ENCODE results near the gene MTLN.
"Not testable (repeated sequence)": the region's sequence is repeated elsewhere in the genome, so short reads cannot be mapped to it uniquely, and the experiment has no call there.

The MTLN gene

DNA sequence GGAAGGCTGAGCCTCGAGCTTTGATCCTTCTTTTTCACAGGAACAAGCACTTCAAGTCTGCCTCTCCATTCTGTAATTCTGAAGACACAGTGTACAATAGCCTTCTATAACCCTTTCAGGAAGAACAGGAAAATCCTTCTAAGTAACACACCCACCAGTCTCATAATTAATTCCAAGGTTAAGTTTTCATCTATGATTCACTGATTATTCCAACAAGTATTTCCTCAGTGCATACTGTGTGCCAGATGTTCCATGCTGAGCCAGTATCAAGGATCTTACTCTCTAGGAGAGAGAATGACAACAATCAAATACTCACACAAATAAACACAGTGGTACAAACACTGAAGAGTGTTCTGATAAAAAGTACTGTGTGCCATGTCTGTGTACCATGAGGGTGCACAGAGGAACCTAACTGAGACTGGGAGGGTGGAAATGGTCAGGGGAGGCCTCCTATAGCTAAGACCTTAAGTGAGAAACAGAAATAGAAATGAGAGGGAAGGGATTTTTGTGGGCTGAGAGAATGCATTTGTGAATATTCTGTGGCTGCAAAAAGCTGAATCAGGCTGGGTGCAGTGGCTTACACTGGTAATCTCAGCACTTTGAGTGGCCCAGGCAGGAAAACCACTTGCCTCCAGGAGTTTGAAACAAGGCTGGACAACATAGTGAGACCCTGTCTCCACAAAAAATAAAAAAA, 7.3 kb upstream of the MTLN start:
- Histone ChIP-seq H3K4me1 (ENCODE audit: control insufficient read depth, insufficient read depth, low read length, unreplicated experiment) (no peaks in the 10 kb centered on the region), H2AFZ (ENCODE audit: low read length, unreplicated experiment) (no peak overlapping the region), H3K27ac (ENCODE audit: low read depth, low read length) (no peak overlapping the region), H3K79me2 (ENCODE audit: control insufficient read depth, insufficient read depth, low read length, unreplicated experiment) (no peaks in the 10 kb centered on the region), H3K27me3 (ENCODE audit: insufficient read depth, low read length) (peaks cover 59% of the 10 kb centered on the region), H3K36me3 (ENCODE audit: insufficient read depth, low read length) (no peaks in the 10 kb centered on the region), H3K4me3 (ENCODE audit: low read depth, low read length) (no peak overlapping the region)

DNA sequence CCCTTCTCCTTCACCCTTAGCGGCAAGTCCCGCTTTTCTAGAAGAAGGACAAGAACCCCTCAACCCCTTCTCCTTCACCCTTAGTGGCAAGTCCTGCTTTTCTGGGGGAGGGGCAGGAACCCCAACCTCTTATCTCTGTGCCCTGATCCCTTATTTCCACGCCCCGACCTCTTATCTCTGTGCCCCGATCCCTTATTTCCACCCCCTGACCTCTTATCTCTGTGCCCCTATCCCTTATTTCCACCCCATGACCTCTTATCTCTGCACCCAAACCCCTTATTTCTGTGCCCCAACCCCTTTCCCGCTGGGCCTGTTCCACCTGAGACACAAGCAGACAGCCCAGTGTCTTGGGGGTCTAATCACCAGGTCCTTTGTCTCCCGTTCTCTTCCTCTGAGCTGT, 6.5 kb upstream of the MTLN start:
- not testable (repeated sequence) for H3K27ac ChIP-seq (ENCODE audit: low read depth, low read length); H3K4me1 ChIP-seq (ENCODE audit: control insufficient read depth, insufficient read depth, low read length, unreplicated experiment); H2AFZ ChIP-seq (ENCODE audit: low read length, unreplicated experiment); H3K79me2 ChIP-seq (ENCODE audit: control insufficient read depth, insufficient read depth, low read length, unreplicated experiment); H3K4me3 ChIP-seq (ENCODE audit: low read depth, low read length); H3K36me3 ChIP-seq (ENCODE audit: insufficient read depth, low read length)
- peaks cover 53% of the 10 kb centered on the region for H3K27me3 ChIP-seq (ENCODE audit: insufficient read depth, low read length)

DNA sequence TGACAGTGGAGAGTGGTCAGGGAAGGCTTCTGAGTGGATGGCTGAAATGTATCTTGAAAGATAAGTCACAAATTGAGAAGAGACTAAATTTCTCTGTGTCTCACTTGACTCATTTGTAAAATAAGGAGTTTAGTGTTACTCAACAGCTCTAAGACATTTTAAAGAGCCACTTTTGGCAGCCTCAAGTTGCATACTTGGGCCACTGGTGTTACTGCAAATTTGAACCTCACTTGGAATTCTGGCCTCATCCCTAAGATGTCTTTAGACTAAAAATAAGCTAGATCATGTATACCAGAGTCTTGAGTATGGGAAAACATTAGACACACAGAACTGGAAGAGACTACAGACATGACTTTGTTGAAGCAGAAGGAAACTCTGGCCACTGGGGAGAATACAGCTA, 4.5 kb upstream of the MTLN start:
- Histone ChIP-seq H3K79me2 (ENCODE audit: control insufficient read depth, insufficient read depth, low read length, unreplicated experiment) (peaks cover 8% of the 10 kb centered on the region), H3K27me3 (ENCODE audit: insufficient read depth, low read length) (peaks cover 35% of the 10 kb centered on the region), H3K4me3 (ENCODE audit: low read depth, low read length) (no peak overlapping the region), H2AFZ (ENCODE audit: low read length, unreplicated experiment) (no peak overlapping the region), H3K27ac (ENCODE audit: low read depth, low read length) (no peak overlapping the region), H3K4me1 (ENCODE audit: control insufficient read depth, insufficient read depth, low read length, unreplicated experiment) (no peaks in the 10 kb centered on the region), H3K36me3 (ENCODE audit: insufficient read depth, low read length) (no peaks in the 10 kb centered on the region)

DNA sequence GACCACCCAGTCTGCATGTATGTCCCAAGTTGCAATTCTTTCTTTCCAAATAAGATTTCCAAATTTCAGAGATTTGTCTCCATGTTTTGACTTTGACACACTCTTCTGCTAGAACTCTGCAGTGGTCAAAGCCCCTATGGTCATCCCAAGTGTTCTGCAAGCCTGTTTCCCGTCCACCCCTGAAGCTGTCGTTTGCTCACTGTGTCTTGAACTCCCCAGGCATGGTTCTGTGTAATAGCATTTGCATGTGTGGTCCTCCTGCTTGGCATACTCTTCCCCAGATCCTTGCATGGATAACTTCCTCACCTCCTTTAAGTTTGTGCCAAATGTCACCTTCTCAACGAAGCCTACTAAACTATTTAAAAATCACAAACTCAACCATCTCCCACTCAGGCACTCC, 3.9 kb upstream of the MTLN start:
- Histone ChIP-seq H3K4me1 (ENCODE audit: control insufficient read depth, insufficient read depth, low read length, unreplicated experiment) (peaks cover 2% of the 10 kb centered on the region), H3K27ac (ENCODE audit: low read depth, low read length) (no peak overlapping the region), H2AFZ (ENCODE audit: low read length, unreplicated experiment) (no peak overlapping the region), H3K36me3 (ENCODE audit: insufficient read depth, low read length) (no peaks in the 10 kb centered on the region), H3K27me3 (ENCODE audit: insufficient read depth, low read length) (peaks cover 29% of the 10 kb centered on the region; the same call in 1 of the 2 replicates), H3K79me2 (ENCODE audit: control insufficient read depth, insufficient read depth, low read length, unreplicated experiment) (peaks cover 12% of the 10 kb centered on the region), H3K4me3 (ENCODE audit: low read depth, low read length) (no peak overlapping the region)

DNA sequence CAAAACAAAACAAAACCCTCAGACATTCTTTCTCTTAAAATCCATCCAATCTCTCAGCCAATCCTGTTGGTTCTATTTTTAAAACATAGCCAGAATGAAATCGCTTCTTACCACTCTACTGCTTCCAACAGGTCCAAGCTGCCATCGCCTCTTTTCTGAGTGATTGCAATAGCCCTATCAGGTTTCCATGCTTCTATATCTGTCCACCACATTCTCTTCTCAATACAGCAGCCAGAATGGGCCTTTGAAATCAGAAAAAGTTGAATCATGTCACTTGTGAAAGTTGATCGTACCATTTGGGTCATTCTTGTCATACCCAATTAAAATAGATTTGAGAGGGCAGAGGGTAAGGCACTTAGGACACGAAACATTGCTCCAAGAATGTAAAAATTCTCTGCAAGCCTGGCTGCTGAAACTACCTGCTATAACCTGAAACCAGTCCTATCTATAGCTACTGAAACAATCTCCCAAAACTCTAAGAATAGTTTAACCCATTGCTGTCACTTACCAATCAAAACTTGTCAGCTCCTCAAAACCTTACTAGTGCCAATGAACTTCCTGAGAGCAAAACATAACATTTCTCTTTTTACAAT, 3.3 kb upstream of the MTLN start:
- Histone ChIP-seq H3K4me3 (ENCODE audit: low read depth, low read length) (no peak overlapping the region), H2AFZ (ENCODE audit: low read length, unreplicated experiment) (no peak overlapping the region), H3K79me2 (ENCODE audit: control insufficient read depth, insufficient read depth, low read length, unreplicated experiment) (peaks cover 12% of the 10 kb centered on the region), H3K36me3 (ENCODE audit: insufficient read depth, low read length) (no peaks in the 10 kb centered on the region), H3K4me1 (ENCODE audit: control insufficient read depth, insufficient read depth, low read length, unreplicated experiment) (peaks cover 5% of the 10 kb centered on the region), H3K27ac (ENCODE audit: low read depth, low read length) (no peak overlapping the region), H3K27me3 (ENCODE audit: insufficient read depth, low read length) (peaks cover 25% of the 10 kb centered on the region; the same call in 1 of the 2 replicates)

DNA sequence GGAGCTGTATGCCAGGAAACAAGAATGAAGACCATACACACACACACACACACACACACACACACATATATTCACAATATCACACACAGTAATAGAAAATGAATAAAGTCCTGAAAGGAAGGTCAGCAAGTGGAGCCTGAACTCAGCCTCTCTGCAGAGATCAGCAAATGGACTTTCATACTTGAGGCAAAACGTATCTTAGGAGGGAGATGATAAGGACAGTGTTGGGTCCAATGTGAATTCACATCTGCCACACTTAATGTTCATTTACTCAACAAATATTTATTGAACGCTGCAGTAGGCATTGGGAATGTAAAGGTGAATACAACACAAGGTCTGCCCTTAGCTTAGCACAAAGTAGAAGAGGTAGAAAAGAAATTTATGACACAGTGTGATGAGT, 2.7 kb upstream of the MTLN start:
- Histone ChIP-seq H3K27ac (ENCODE audit: low read depth, low read length) (no peak overlapping the region), H3K79me2 (ENCODE audit: control insufficient read depth, insufficient read depth, low read length, unreplicated experiment) (peaks cover 12% of the 10 kb centered on the region), H3K4me3 (ENCODE audit: low read depth, low read length) (no peak overlapping the region), H3K27me3 (ENCODE audit: insufficient read depth, low read length) (peaks cover 25% of the 10 kb centered on the region; the same call in 1 of the 2 replicates), H2AFZ (ENCODE audit: low read length, unreplicated experiment) (no peak overlapping the region), H3K36me3 (ENCODE audit: insufficient read depth, low read length) (0 out of 2 replicates have a peak, but pooled peaks cover 2% of the 10 kb centered on the region), H3K4me1 (ENCODE audit: control insufficient read depth, insufficient read depth, low read length, unreplicated experiment) (peaks cover 5% of the 10 kb centered on the region)

DNA sequence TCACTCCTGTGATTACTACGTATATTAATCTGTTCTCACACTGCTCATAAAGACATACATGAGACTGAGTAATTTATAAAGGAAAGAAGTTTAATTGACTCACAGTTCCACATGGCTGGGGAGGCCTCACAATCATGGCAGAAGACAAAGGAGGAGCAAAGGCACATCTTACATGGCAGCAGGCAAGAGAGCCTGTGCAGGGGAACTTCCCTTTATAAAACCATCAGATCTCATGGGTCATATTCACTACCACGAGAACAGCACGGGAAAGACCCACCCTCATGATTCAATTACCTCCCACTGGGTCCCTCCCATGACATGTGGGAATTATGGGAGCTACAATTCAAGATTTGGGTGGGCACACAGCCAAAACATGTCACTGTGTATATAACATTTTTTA, 1.2 kb upstream of the MTLN start:
- H3K36me3 ChIP-seq (ENCODE audit: insufficient read depth, low read length); H3K4me1 ChIP-seq (ENCODE audit: control insufficient read depth, insufficient read depth, low read length, unreplicated experiment); H3K4me3 ChIP-seq (ENCODE audit: low read depth, low read length); H2AFZ ChIP-seq (ENCODE audit: low read length, unreplicated experiment); H3K27ac ChIP-seq (ENCODE audit: low read depth, low read length): not testable (repeated sequence)
- Histone ChIP-seq H3K27me3 (ENCODE audit: insufficient read depth, low read length) (peaks cover 25% of the 10 kb centered on the region; the same call in 1 of the 2 replicates), H3K79me2 (ENCODE audit: control insufficient read depth, insufficient read depth, low read length, unreplicated experiment) (peaks cover 12% of the 10 kb centered on the region)

DNA sequence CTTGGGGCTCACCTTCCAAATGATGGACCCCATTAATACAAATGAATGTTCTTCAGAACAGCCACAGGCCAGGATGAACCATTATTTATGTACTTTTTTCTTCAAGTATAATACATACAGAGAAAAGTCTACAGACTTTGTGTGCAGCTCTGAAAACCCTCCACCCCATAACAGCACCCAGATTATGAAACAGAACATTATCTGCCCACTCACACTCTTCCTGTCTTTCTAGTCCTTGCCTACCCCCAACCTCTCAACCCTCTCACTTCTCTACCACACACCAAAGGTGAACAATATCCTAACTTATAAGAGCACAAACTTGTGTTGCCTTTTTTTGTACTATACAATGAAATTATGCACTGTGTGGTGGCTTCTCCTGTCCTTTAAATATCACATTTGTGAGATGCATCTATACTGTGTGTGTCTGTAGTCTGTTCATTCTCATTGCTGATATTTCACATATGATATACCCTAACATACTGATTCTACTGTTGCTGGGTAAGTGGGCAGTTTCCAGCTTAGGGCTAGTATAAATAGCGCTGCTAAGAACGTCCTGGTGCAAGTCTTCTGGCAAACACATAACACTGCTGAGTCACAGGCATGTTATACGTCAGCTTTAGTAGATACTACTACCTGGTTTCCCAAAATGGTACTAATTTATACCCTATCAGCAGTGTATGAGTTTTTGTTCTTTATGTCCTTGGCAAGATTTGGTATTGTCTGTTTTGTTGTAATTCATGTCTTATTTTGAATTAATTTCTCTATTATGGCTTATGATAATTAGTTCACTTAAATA, 6.5 kb downstream of the MTLN start:
- peaks cover 7% of the 10 kb centered on the region; the same call in 1 of the 2 replicates for H3K36me3 ChIP-seq (ENCODE audit: insufficient read depth, low read length)
- H3K27ac ChIP-seq (ENCODE audit: low read depth, low read length), result no peak overlapping the region
- H3K27me3 ChIP-seq (ENCODE audit: insufficient read depth, low read length), result no peaks in the 10 kb centered on the region
- H3K4me3 ChIP-seq (ENCODE audit: low read depth, low read length), result peak overlapping the region; percentile 90
- H3K79me2 ChIP-seq (ENCODE audit: control insufficient read depth, insufficient read depth, low read length, unreplicated experiment), result no peaks in the 10 kb centered on the region
- peak overlapping the region; percentile 92 for H2AFZ ChIP-seq (ENCODE audit: low read length, unreplicated experiment)
- peaks cover 18% of the 10 kb centered on the region for H3K4me1 ChIP-seq (ENCODE audit: control insufficient read depth, insufficient read depth, low read length, unreplicated experiment)

DNA sequence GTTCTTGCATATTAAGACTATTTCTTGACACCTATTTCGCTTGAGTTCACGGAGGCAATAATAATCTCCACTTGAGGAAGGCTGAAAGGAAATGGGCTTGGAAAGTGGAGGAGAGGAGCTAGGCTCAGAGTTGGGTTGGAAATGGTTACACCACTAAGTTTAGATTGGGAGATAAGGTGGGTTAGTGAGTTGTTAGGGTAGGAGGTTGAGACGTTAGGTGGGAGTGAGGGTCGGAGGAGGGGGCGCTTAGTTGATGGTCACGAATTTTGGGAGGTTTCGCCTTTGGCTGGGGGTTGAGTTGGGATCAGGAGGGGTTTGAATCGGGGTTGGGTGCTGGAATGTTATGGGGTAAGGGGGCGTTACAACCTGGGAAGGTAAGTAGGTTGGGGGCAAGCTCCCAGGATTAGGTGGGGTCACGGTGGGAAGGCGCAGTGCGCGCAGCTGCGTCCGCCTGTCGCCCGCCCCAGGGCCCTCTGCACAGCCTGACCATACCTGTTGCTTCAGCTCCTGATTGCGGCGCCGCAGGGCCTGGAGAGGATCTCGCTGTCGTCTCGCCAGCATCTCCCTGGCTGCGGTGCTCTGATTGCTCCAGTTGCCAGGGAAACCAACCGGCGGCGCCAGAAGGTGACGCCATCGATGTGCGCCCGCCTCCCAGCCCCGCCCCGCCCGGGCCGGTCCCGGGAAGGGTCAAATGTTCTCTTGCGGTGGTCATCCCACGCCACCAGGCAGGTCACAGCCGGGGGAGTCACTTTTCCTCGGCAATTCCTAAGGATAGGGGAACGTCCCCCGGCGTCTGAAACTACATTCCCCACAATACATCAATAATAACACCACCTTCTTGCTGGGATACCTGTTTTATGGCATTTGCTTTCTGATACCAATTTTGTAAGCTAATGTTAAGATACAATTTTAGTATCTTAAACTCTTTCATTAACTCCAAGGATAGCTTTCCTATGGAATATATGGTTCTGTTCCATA, 7.7 kb downstream of the MTLN start, which contains the start of gene NPHP1:
NPHP1 (minus strand) TSS at position 606 of the 978 bp plus-strand sequence; CDS start at position 561, 45 bp downstream.
- Histone ChIP-seq H3K36me3 (ENCODE audit: insufficient read depth, low read length) (peaks cover 1% of the 10 kb centered on the region; the same call in 1 of the 2 replicates), H3K27me3 (ENCODE audit: insufficient read depth, low read length) (no peaks in the 10 kb centered on the region), H3K4me1 (ENCODE audit: control insufficient read depth, insufficient read depth, low read length, unreplicated experiment) (peaks cover 18% of the 10 kb centered on the region), H3K27ac (ENCODE audit: low read depth, low read length) (no peak within 1 kb of the TSS), H2AFZ (ENCODE audit: low read length, unreplicated experiment) (peak within 1 kb of the TSS; percentile 99), H3K79me2 (ENCODE audit: control insufficient read depth, insufficient read depth, low read length, unreplicated experiment) (no peaks in the 10 kb centered on the region), H3K4me3 (ENCODE audit: low read depth, low read length) (peak within 1 kb of the TSS; percentile 90)

DNA sequence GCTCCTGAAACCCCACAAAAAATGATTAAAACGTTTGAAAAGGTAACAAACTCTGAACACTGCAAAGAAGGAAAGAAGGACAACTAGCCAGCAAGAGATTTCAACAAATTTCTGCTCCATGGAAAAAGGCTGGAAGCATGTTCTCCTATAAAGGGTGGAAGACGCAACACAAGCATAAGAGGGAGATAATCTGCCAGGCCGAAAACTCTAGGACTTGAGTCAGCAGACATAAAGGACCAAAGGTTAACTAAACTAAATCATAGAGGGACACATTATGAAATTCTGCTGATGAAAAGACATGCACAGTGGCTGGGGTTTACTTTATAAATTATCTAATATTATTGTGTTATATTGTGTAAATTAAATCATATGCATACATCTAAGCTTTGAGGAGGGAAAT, 14.3 kb downstream of the MTLN start:
- Histone ChIP-seq H3K4me3 (ENCODE audit: low read depth, low read length) (no peak overlapping the region), H3K27me3 (ENCODE audit: insufficient read depth, low read length) (no peaks in the 10 kb centered on the region), H3K27ac (ENCODE audit: low read depth, low read length) (no peak overlapping the region), H3K4me1 (ENCODE audit: control insufficient read depth, insufficient read depth, low read length, unreplicated experiment) (no peaks in the 10 kb centered on the region), H3K79me2 (ENCODE audit: control insufficient read depth, insufficient read depth, low read length, unreplicated experiment) (no peaks in the 10 kb centered on the region), H2AFZ (ENCODE audit: low read length, unreplicated experiment) (no peak overlapping the region), H3K36me3 (ENCODE audit: insufficient read depth, low read length) (no peaks in the 10 kb centered on the region)
